OCI-LY3 (cell line): ENCODE measurements around the gene IL13RA2.

Experiments
- H2AFZ ChIP-seq: fragments of 200-600, 300-600 bp; shearing (Covaris generic); 2 replicates; pipeline ENCODE4 v1.6.0; 2014; ENCODE audit warnings: antibody characterized with exemption, low read depth, low read length
- H3K27ac ChIP-seq: fragments of 200-600, 300-600 bp; sonication (generic); 2 replicates; pipeline ENCODE4 v1.5.1; 2014; ENCODE audit warnings: mild to moderate bottlenecking, low read length, moderate library complexity, mixed read lengths
- H3K27me3 ChIP-seq: fragments of 200-600, 300-600 bp; sonication (generic); 2 replicates; pipeline ENCODE4 v1.6.1; 2014; ENCODE audit warnings: low read depth, low read length, mixed read lengths
- H3K36me3 ChIP-seq: fragments of 200-600, 300-600 bp; sonication (generic); replicated peaks from 2 replicates; pipeline ENCODE3; 2014; ENCODE audit warnings: low read depth, low read length, mixed read lengths
- H3K4me1 ChIP-seq: fragments of 300-600, 200-600 bp; sonication (generic); 2 replicates; pipeline ENCODE4 v1.6.1; 2014; ENCODE audit warnings: low read length, mixed read lengths
- H3K4me2 ChIP-seq: fragments of 200-600, 300-600 bp; sonication (generic); 2 replicates; pipeline ENCODE4 v1.6.1; 2014; ENCODE audit warnings: low read length, mixed read lengths
- H3K4me3 ChIP-seq: fragments of 300-600, 200-600 bp; sonication (generic); 2 replicates; pipeline ENCODE4 v1.5.1; 2014; ENCODE audit warnings: antibody characterized with exemption, mild to moderate bottlenecking, low read length, moderate library complexity
- H3K79me2 ChIP-seq: fragments of 300-600, 200-600 bp; shearing (Covaris generic); 2 replicates; pipeline ENCODE4 v1.6.1; 2014; ENCODE audit warnings: mild to moderate bottlenecking, low read length, mixed read lengths
- H3K9ac ChIP-seq: fragments of 300-600, 200-600 bp; shearing (Covaris generic); 2 replicates; pipeline ENCODE4 v1.6.0; 2014; ENCODE audit warnings: mild to moderate bottlenecking, low read length, moderate library complexity
- H3K9me3 ChIP-seq: fragments of 200-600, 300-600 bp; shearing (Covaris generic); 2 replicates; pipeline ENCODE4 v1.6.1; 2014; ENCODE audit warnings: low read length, mixed read lengths; ENCODE audit not compliant: insufficient read depth
- H4K20me1 ChIP-seq: fragments of 200-600, 300-600 bp; sonication (generic); 2 replicates; pipeline ENCODE4 v1.6.1; 2016; ENCODE audit warnings: low read length, mixed read lengths; ENCODE audit not compliant: insufficient read depth
- CTCF ChIP-seq: fragments of 200-600, 300-600 bp; sonication (generic); IDR thresholded peaks from 2 replicates; pipeline ENCODE4 v1.5.1; 2014; ENCODE audit warnings: antibody characterized with exemption, low read length, low read depth
- EZH2phosphoT487 ChIP-seq: fragments of 200-600 bp; shearing (Covaris generic); IDR thresholded peaks from 2 replicates; pipeline ENCODE4 v1.6.1; 2018; ENCODE audit warnings: antibody characterized with exemption, mixed run types, low read depth

The IL13RA2 gene

GRCh38 chrX:115011428-115011827 lies 6.0 kb downstream of the IL13RA2 start:
- H3K27ac ChIP-seq, result no peak overlapping the region
- H3K4me2 ChIP-seq, result no peak overlapping the region
- H3K4me3 ChIP-seq, result no peak overlapping the region
- H4K20me1 ChIP-seq, result no peaks in the 10 kb centered on the region
- H3K4me1 ChIP-seq, result no peaks in the 10 kb centered on the region
- H3K79me2 ChIP-seq, result no peaks in the 10 kb centered on the region
- H3K27me3 ChIP-seq, result no peaks in the 10 kb centered on the region
- H2AFZ ChIP-seq, result no peak overlapping the region
- no peaks in the 10 kb centered on the region for H3K36me3 ChIP-seq
- no peak for TF ChIP-seq EZH2phosphoT487
- TF ChIP-seq CTCF, result no peak
- H3K9me3 ChIP-seq, result no peaks in the 10 kb centered on the region
- no peak overlapping the region for H3K9ac ChIP-seq

DNA sequence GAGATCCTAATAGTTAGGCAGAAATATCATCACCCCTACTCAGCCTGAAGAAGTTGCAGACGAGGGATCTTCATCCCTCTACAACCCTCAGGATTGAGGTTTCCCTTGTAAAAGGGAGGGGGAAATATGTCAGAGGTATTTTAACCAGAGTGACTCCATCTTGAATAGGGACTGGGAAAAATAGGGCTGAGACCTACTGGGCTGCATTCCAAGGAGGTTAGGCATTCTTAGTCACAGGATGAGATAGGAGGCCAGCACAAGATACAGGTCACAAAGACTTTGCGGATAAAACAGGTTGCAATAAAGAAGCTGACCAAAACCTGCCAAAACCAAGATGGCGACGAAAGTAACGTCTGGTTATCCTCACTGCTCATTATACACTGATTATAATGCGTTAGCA lies 17.5 kb downstream of the IL13RA2 start:
- Histone ChIP-seq H3K9me3 (no peaks in the 10 kb centered on the region), H4K20me1 (no peaks in the 10 kb centered on the region), H3K4me1 (peaks cover 11% of the 10 kb centered on the region), H3K27ac (no peak overlapping the region), H3K4me3 (no peak overlapping the region), H3K9ac (no peak overlapping the region), H3K79me2 (no peaks in the 10 kb centered on the region), H3K36me3 (no peaks in the 10 kb centered on the region), H3K4me2 (no peak overlapping the region), H2AFZ (no peak overlapping the region), H3K27me3 (no peaks in the 10 kb centered on the region)
- TF ChIP-seq EZH2phosphoT487 (no peak), CTCF (no peak)

GRCh38 chrX:114997779-114998178 lies 19.6 kb downstream of the IL13RA2 start:
- no peaks in the 10 kb centered on the region for H3K27me3 ChIP-seq
- TF ChIP-seq CTCF (no peak), EZH2phosphoT487 (no peak)
- H3K4me1 ChIP-seq, result no peaks in the 10 kb centered on the region

GRCh38 chrX:114985967-114986592 lies 31.3 kb downstream of the IL13RA2 start:
- Histone ChIP-seq H3K4me3 (no peak overlapping the region), H3K27ac (no peak overlapping the region), H3K9me3 (no peaks in the 10 kb centered on the region), H3K4me1 (no peaks in the 10 kb centered on the region), H3K9ac (no peak overlapping the region), H3K4me2 (no peak overlapping the region), H4K20me1 (no peaks in the 10 kb centered on the region), H3K27me3 (no peaks in the 10 kb centered on the region), H2AFZ (no peak overlapping the region), H3K36me3 (no peaks in the 10 kb centered on the region), H3K79me2 (no peaks in the 10 kb centered on the region)
- no peak for TF ChIP-seq CTCF
- TF ChIP-seq EZH2phosphoT487, result no peak

More at GRCh38 chrX:114997779-114998178, 19.6 kb downstream of the IL13RA2 start:
- no peaks in the 10 kb centered on the region for H3K36me3 ChIP-seq
- no peak overlapping the region for H3K4me3 ChIP-seq
- no peaks in the 10 kb centered on the region for H3K79me2 ChIP-seq
- H4K20me1 ChIP-seq, result no peaks in the 10 kb centered on the region
- H3K9me3 ChIP-seq, result no peaks in the 10 kb centered on the region
- no peak overlapping the region for H3K9ac ChIP-seq
- H3K27ac ChIP-seq, result no peak overlapping the region
- H3K4me2 ChIP-seq, result no peak overlapping the region
- no peak overlapping the region for H2AFZ ChIP-seq
